H9 (cell line): ENCODE data around the gene SNAI3. TPM values are rescaled to one million over a fixed set of nuclear protein-coding genes. Genes with fewer than 3 reads are reported as not detected.

Experiments
- DNase-seq: peaks from one replicate; pipeline ENCODE4 v3.0.0-alpha.2; 2017
- H2AFZ ChIP-seq: one replicate; pipeline ENCODE4 v1.6.1; 2013; ENCODE audit warnings: mild to moderate bottlenecking, low read length, control low read depth, moderate library complexity
- H2AK5ac ChIP-seq: 2 replicates; pipeline ENCODE4 v1.6.1; 2013; ENCODE audit warnings: low read length, control low read depth, mixed read lengths; ENCODE audit not compliant: insufficient read length
- H2BK120ac ChIP-seq: one replicate; pipeline ENCODE4 v1.6.1; 2013; ENCODE audit warnings: low read depth, mild to moderate bottlenecking, low read length, control low read depth, inconsistent platforms; ENCODE audit not compliant: poor library complexity, severe bottlenecking
- H2BK12ac ChIP-seq: 2 replicates; pipeline ENCODE4 v1.6.1; 2013; ENCODE audit warnings: low read length, control low read depth, mixed read lengths, low read depth; ENCODE audit not compliant: insufficient read length
- H2BK15ac ChIP-seq: 2 replicates; pipeline ENCODE4 v1.6.1; 2013; ENCODE audit warnings: low read depth, low read length, control low read depth
- H2BK20ac ChIP-seq: one replicate; pipeline ENCODE4 v1.6.1; 2013; ENCODE audit warnings: low read depth, mild to moderate bottlenecking, low read length, control low read depth, inconsistent platforms; ENCODE audit not compliant: poor library complexity, severe bottlenecking
- H2BK5ac ChIP-seq: 2 replicates; pipeline ENCODE4 v1.6.1; 2013; ENCODE audit warnings: low read length, control low read depth, mixed read lengths; ENCODE audit not compliant: insufficient read length
- H3K14ac ChIP-seq: 2 replicates; pipeline ENCODE4 v1.6.1; 2013; ENCODE audit warnings: low read length, control low read depth; ENCODE audit not compliant: insufficient read depth
- H3K18ac ChIP-seq: 2 replicates; pipeline ENCODE4 v1.6.1; 2013; ENCODE audit warnings: low read depth, mild to moderate bottlenecking, mixed read lengths, low read length, control low read depth; ENCODE audit not compliant: insufficient read length
- H3K23ac ChIP-seq: 2 replicates; pipeline ENCODE4 v1.6.1; 2013; ENCODE audit warnings: low read length, control low read depth, mixed read lengths, low read depth; ENCODE audit not compliant: insufficient read length
- H3K23me2 ChIP-seq: 2 replicates; pipeline ENCODE4 v1.6.1; 2013; ENCODE audit warnings: low read depth, mild to moderate bottlenecking, mixed read lengths, low read length, control low read depth; ENCODE audit not compliant: insufficient read length, poor library complexity, severe bottlenecking
- H3K27ac ChIP-seq: 2 replicates; pipeline ENCODE4 v1.5.1; 2013; ENCODE audit warnings: low read length, control low read depth, mixed read lengths, low read depth; ENCODE audit not compliant: insufficient read length
- H3K27me3 ChIP-seq: 2 replicates; pipeline ENCODE4 v1.6.1; 2013; ENCODE audit warnings: low read length, control low read depth, inconsistent platforms; ENCODE audit not compliant: insufficient read depth
- H3K4ac ChIP-seq: 2 replicates; pipeline ENCODE4 v1.6.1; 2013; ENCODE audit warnings: low read depth, mild to moderate bottlenecking, control low read depth, inconsistent platforms, low read length, moderate library complexity
- H3K4me1 ChIP-seq: 2 replicates; pipeline ENCODE4 v1.6.1; 2013; ENCODE audit warnings: low read length, control low read depth, inconsistent platforms; ENCODE audit not compliant: insufficient read depth
- H3K4me2 ChIP-seq: 2 replicates; pipeline ENCODE4 v1.6.1; 2013; ENCODE audit warnings: low read length, control low read depth, mixed read lengths; ENCODE audit not compliant: insufficient read length, insufficient read depth
- H3K56ac ChIP-seq: 2 replicates; pipeline ENCODE4 v1.6.1; 2013; ENCODE audit warnings: low read depth, mild to moderate bottlenecking, mixed read lengths, low read length, control low read depth; ENCODE audit not compliant: insufficient read length
- H3K79me1 ChIP-seq: 2 replicates; pipeline ENCODE4 v1.6.1; 2013; ENCODE audit warnings: low read depth, mild to moderate bottlenecking, moderate library complexity, low read length, control low read depth, inconsistent platforms; ENCODE audit not compliant: insufficient read depth, poor library complexity, severe bottlenecking
- H3K79me2 ChIP-seq: 2 replicates; pipeline ENCODE4 v1.6.1; 2013; ENCODE audit warnings: low read length, control low read depth, inconsistent platforms; ENCODE audit not compliant: insufficient read depth
- H3K9ac ChIP-seq: 2 replicates; pipeline ENCODE4 v1.6.1; 2013; ENCODE audit warnings: low read length, control low read depth, mixed read lengths; ENCODE audit not compliant: insufficient read length; ENCODE audit errors: extremely low read depth
- H3K9me3 ChIP-seq: one replicate; pipeline ENCODE4 v1.6.1; 2013; ENCODE audit warnings: low read depth, low read length, inconsistent platforms; ENCODE audit not compliant: control insufficient read depth
- H3T11ph ChIP-seq: one replicate; pipeline ENCODE4 v1.6.1; 2013; ENCODE audit warnings: mild to moderate bottlenecking, low read length, control low read depth, inconsistent platforms
- H4K20me1 ChIP-seq: one replicate; pipeline ENCODE4 v1.6.1; 2013; ENCODE audit not compliant: control insufficient read depth, insufficient read length, insufficient read depth
- H4K5ac ChIP-seq: 2 replicates; pipeline ENCODE4 v1.6.1; 2013; ENCODE audit warnings: low read depth, mild to moderate bottlenecking, mixed read lengths, low read length, control low read depth; ENCODE audit not compliant: insufficient read length
- H4K8ac ChIP-seq: replicated peaks from 2 replicates; pipeline ENCODE4 v1.6.1; 2013; ENCODE audit warnings: low read length, control low read depth, mixed read lengths, low read depth; ENCODE audit not compliant: insufficient read length
- H4K91ac ChIP-seq: 2 replicates; pipeline ENCODE4 v1.6.1; 2013; ENCODE audit warnings: low read depth, mild to moderate bottlenecking, moderate library complexity, mixed read lengths, low read length, control low read depth; ENCODE audit not compliant: insufficient read length
- H3K27ac Mint-ChIP-seq, 3 experiments: 2 replicates in 2 of 3; 3 replicates in 1 of 3; pipeline ENCODE4 v1.8.0; 2020 to 2021; ENCODE audit warnings: mixed read lengths in 3 of 3, mild to moderate bottlenecking in 1 of 3, moderate library complexity in 1 of 3
- H3K27me3 Mint-ChIP-seq: 2 replicates; pipeline ENCODE4 v1.8.0; 2021; ENCODE audit warnings: low read depth, mild to moderate bottlenecking, moderate library complexity, mixed read lengths
- H3K36me3 Mint-ChIP-seq, 3 experiments: 2 replicates in 2 of 3; 3 replicates in 1 of 3; pipeline ENCODE4 v1.8.0; 2020 to 2021; ENCODE audit warnings: low read depth in 3 of 3, mixed read lengths in 3 of 3; ENCODE audit not compliant: insufficient read depth in 1 of 3
- H3K4me1 Mint-ChIP-seq, 2 experiments: 2 replicates each; pipeline ENCODE4 v1.8.0; 2020; ENCODE audit warnings: mixed read lengths in 2 of 2
- H3K4me3 Mint-ChIP-seq, 2 experiments: 2 replicates in 1 of 2; 3 replicates in 1 of 2; pipeline ENCODE4 v1.8.0; 2020 to 2021; ENCODE audit warnings: mild to moderate bottlenecking in 2 of 2, mixed read lengths in 2 of 2, moderate library complexity in 1 of 2
- H3K9me3 Mint-ChIP-seq, 2 experiments: 2 replicates in 1 of 2; 3 replicates in 1 of 2; pipeline ENCODE4 v1.8.0; 2020; ENCODE audit warnings: mild to moderate bottlenecking in 2 of 2, mixed read lengths in 2 of 2, moderate library complexity in 1 of 2
- WGBS: extraction: QIAGEN DNeasy Blood & Tissue Kit; methylation state at CpG from one replicate; pipeline ENCODE4 v1.1.7; 2013; ENCODE audit warnings: missing lambda C conversion rate, low lambda C conversion rate, mixed read lengths; ENCODE audit not compliant: insufficient read length; ENCODE audit errors: extremely low coverage; 5-methylcytosine and 5-hydroxymethylcytosine counted together
- total RNA-seq: library from RNA; stranded (reverse); gene quantifications from 2 replicates; pipeline ENCODE4 v1.2.1, GENCODE V29; 2021
- TF ChIP-seq, protein P1 (sequence below): fragments of 200-600 bp; sonication (generic); conservative IDR thresholded peaks from 3 replicates; pipeline ENCODE4 v1.8.0; 2021; ENCODE audit warnings: antibody characterized with exemption, mild to moderate bottlenecking

Gene SNAI3
- total RNA-seq, 1 experiment from 2014 or later: 3.2 TPM

DNA sequence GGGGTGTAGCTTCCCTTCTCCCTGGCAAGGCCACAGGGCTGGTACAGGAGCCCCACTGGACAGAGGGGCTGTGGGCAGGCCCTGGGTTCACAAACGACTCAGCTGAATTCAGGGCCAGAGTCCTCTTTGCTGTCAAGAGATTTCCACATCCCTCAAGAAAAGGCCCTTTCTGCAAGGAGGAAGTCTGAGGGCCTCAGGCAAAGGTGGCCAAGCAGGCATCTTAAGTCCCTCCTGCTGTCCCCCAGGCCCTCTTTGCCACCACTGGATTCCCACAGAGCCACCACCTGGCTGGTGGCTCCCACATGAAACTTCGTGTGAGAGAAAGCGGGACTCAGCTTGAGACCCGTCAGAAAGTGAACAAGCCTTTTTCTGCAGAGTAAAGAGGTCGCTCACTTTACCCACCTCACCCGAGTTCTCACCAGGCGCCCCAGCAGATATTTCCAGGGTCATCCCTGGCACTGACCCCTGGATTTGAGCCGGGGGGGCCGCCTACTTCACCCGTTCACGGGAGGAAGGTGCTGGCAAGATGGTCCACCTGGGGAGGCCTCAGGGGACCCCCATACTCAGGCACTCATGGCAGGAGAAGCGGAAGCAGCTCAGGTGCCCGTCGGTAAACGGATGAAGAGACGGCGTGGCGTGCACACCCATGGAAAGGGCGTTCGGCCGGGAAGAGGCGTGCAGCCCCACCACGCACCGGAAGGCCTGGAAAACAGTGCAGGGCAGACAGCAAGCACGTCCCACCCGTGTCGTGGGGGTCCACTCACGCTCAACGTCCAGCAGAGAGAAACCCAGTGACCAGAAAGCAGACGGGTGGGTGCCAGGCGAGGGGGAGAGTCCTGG, 16.3 kb upstream of the SNAI3 start:
- Histone ChIP-seq H2AK5ac (no peak overlapping the region), H3K79me1 (peaks cover 7% of the 10 kb centered on the region), H2BK5ac (no peak overlapping the region), H3K18ac (no peak overlapping the region), H3K9me3 (no peaks in the 10 kb centered on the region), H3T11ph (no peak overlapping the region), H3K9ac (no peak overlapping the region), H3K56ac (no peak overlapping the region), H3K27ac (no peak overlapping the region), H2BK20ac (no peak overlapping the region), H3K14ac (no peak overlapping the region), H3K4me2 (no peak overlapping the region), H2BK12ac (no peak overlapping the region), H3K79me2 (peaks cover 3% of the 10 kb centered on the region; the same call in 1 of the 2 replicates), H3K4ac (no peak overlapping the region), H2BK120ac (no peak overlapping the region), H4K8ac (no peak overlapping the region), H3K23me2 (peaks cover 9% of the 10 kb centered on the region), H3K27me3 (no peaks in the 10 kb centered on the region), H4K91ac (no peak overlapping the region), H3K4me1 (peaks cover 4% of the 10 kb centered on the region; the same call in 1 of the 2 replicates), H4K20me1 (no peaks in the 10 kb centered on the region), H3K23ac (no peak overlapping the region), H4K5ac (no peak overlapping the region), H2AFZ (no peak overlapping the region), H2BK15ac (no peak overlapping the region)
- Mint-ChIP-seq H3K9me3 (no peaks in the 10 kb centered on the region; a peak in 1 of 5 replicates), H3K4me3 (no peak overlapping the region; a peak in 1 of 5 replicates), H3K4me1 (peaks cover 16 to 17% of the 10 kb centered on the region in 2 experiments), H3K27ac (peak overlapping the region in 1 of 3 experiments; percentile 68; a peak in 2 of 7 replicates), H3K36me3 (peaks cover 2 to 13% (median 7%) of the 10 kb centered on the region in 3 experiments; a peak in 4 of 7 replicates), H3K27me3 (no peaks in the 10 kb centered on the region)
- WGBS: no CpG with 5 or more reads among the region's 31 CpGs
- TF ChIP-seq, protein P1, sequence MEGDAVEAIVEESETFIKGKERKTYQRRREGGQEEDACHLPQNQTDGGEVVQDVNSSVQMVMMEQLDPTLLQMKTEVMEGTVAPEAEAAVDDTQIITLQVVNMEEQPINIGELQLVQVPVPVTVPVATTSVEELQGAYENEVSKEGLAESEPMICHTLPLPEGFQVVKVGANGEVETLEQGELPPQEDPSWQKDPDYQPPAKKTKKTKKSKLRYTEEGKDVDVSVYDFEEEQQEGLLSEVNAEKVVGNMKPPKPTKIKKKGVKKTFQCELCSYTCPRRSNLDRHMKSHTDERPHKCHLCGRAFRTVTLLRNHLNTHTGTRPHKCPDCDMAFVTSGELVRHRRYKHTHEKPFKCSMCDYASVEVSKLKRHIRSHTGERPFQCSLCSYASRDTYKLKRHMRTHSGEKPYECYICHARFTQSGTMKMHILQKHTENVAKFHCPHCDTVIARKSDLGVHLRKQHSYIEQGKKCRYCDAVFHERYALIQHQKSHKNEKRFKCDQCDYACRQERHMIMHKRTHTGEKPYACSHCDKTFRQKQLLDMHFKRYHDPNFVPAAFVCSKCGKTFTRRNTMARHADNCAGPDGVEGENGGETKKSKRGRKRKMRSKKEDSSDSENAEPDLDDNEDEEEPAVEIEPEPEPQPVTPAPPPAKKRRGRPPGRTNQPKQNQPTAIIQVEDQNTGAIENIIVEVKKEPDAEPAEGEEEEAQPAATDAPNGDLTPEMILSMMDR: no peak
- DNase-seq: no peak
